Measurements from ENCODE around the gene TCF12.

Gene TCF12

DNA sequence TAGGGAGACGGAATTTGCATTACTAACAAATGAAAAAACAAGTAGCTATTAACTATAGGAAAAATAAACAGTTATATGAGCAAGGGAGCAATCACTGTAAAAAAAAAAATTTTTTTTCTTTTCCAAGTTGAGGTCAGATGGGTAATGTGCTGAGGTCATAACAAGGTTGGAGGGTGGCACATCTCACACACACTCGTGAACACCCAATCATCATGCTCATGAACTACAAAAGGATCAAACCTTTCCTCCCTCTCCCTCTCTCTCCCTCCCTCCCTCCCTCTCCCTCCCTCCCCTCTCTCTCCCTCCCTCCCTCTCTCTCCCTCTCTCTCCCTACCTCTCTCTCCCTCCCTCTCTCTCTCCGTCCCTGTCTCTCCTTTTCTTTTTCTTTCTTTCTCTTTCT, 360.0 kb downstream of the TCF12 start:
- no peak for DNase-seq

DNA sequence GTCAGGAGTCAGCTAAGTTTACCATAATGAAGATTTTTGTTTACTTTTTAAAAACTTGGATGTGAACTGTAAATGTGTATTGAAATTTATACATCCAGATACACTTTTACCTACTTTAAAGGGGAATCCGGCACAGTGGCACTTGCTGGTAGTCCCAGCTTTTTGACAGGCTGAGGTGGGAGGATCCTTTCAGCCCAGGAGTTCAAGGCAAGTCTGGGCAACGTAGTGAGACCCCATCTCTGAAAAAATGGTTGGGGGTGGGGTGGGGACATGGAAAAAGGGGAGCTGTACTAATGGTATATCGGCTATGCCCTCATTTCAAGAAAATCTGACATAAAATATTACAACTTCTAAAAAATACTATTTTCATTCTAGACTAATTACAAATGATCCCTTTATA, 362.0 kb downstream of the TCF12 start:
- DNase-seq: no peak

DNA sequence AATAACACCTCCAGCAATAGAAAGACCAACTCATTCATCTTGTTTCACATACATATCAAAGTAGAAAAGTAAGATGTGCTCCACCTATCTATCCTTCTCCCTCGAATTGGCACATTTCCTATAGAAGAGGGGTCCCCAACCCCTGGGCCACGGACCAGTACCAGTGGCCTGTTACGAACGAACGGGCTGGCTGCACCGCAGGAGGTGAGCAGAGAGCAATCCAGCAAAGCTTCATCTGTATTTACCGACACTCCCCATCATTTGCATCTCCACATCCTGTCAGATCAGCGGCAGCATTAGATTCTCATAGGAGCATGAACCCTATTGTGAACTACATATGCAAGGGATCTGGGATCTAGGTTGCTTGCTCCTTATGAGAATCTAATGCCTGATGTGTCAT, 362.9 kb downstream of the TCF12 start:
- peak; percentile 16 for DNase-seq

DNA sequence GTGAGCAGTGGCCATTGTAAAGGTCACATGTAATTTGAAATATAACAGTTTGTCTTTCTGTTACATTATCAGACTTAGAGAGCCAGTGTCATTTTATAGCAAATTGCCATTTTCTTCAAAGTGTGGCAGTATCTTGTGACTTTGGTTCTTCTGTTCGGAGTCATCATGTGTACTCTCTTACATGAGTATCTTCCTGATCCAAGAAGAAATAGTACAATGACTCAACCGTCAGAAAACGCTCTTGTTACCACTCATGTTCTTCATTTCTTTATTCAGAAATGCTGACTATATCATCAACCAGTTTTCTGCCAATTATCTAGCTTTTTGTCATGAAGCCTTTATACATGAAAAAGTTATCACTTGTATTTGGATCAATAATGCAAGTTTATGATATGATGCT, 364.2 kb downstream of the TCF12 start:
- no peak for DNase-seq

DNA sequence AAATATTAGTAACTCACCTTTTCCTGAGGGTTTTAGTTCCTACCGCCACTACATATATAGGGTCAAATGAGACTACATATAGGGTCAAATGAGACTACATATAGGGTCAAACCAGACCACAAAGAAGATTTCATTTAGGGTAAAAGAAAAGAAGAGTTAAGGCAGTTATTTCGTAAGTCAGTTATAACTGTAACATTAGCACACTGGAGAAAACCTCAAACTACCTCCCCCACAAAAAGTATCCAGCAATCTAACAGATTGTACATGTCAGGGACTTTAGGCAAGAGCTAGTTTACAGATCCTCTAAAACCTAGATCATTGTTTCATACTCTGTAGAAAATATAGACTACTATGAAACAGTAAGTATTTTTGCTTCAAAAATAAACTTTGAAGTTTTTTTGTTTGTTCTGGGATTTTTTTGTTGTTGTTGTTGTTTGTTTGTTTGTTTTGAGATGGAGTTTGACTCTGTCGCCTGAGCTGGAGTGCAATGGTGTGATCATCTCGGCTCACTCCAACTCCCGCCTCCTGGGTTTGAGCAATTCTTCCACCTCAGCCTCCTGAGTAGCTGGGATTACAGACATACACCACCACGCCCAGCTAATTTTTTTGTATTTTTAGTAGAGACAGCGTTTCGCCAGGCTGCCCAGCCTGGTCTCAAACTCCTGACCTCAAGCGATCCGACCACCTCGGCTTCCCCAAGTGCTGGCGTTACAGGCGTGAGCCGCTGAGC, 365.5 kb downstream of the TCF12 start:
- no peak for DNase-seq

DNA sequence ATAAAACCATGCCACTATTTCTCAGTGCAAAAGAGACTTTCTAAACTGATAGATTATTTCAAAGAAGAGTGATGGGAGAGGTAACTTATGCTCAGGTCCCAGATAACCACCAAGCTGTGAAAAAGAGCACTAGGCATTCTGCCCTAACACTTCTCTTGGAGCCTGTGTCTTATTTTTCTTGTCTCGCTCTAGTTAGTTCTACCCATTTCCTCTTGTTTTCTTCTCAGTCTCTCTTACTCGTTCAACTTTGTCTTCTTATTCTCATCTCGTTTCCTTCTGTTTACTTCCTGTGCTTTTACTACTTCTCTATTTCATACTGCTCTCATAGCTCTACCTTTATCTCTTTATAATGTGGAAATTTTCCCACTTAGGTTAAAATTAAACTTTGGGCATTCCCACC, 366.1 kb downstream of the TCF12 start:
- no peak for DNase-seq

DNA sequence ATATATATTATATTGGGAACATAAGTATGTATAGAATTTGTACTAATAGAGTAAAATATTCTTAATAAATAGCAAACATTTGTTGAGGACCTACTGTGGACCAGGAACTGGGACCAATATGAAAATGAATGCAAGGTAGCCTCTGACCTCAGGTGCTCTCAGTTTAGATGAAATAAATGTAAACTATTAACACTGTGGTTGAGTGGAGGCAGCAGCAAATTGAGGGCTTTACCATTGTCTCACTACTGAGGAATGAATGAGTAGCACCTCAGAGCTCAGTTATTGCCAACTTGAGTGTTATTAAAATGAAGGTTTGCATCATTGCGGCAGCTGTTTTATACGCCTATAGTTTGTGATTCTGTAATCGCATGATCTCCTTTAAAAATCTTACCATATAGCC, 366.9 kb downstream of the TCF12 start:
- DNase-seq: no peak

DNA sequence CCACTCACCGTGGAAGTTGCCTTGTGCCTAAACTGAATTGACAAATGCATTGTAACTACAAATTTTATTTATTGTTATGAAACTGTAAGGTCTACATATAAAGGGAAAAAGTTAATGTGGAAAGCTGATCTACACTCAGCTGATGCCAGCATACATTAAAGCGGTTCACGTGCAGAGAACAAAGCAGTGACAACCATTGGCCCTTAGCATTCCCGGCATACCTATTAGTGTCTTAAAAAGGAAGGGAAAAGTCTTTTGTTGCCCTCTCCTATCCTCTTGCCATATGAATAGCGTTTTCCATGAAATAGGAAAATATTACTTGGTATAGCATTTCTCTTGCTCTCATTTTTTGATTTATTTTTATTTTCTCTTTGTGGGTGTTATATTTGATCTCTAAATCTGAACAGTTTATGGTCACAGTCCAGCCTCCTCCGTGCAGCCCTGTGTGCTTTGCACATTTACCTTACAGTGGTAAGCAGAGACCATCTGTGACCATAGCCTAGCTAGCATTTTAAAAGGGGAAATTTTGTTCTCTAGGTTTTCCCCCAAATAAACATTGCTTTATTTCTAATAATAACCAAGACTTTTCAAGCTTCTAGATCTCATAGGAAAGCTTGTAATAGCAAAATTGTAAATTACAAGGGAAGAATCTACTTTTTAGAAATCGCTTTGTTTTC, 368.1 kb downstream of the TCF12 start:
- DNase-seq: no peak

DNA sequence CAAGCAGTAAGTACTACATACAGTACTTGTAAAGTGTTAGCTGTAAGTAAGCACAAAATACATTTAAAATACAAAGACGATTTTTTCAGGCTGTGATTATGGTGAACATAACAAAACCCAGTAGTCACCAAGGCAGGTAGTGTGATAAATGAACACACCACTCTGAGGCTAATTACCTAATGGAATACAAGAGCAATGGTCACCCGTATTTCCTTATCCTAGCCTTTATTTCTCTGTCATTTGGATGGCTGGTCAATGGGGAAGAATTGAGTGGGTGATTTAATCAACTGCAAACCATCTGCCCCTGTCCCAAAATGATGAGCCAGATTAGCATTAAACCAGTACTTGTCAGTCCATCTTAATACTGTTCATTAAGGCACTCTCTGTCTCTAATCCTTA, 368.7 kb downstream of the TCF12 start:
- DNase-seq: no peak

DNA sequence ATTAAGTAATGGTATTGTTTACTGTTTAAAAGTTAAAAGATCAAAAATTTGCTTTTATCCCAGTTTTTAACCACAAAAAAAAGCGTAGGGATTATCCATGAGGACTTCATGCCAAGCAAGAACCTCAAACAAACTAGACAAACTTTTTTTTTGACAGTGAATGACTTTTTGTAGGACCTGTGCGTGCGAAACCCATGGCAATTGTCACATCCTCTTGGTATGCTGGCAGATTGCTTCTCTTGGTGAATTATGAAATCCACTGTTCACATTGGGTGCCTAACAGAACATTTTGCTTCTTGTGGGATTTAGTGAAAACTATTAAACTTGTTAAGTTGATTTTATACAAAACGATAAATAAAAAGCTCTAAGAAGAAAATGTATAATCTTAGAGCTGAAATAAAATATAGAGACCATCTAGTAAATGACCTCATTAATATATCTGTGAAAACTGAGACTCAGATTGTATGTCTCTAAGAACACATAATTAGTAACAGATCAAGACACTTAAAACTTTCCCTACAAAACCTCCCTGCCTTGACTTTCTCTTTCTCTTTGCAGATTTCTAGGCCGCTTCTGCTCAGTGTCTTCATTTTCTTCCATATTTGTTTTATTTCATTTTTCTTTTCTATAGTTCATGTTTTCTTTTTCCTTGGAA, 370.6 kb downstream of the TCF12 start:
- no peak for DNase-seq

DNA sequence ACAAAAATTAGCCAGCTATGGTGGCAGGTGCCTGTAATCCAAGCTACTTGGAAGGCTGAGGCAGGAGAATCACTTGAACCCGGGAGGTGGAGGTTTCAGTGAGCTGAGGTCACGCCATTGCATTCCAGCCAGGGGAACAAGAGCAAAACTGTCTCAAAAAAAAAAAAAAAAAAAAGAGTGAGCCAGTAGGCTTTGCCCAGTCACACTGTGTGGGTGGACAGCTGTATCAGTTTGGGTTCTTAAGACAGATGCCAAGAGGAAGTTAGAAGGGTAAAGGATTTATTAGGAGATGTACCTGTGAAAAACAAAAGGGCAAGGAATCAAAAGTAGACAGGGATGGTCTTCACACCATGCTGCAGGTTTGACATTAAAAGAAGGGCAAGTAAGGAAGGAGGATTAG, 371.7 kb downstream of the TCF12 start:
- DNase-seq: no peak

DNA sequence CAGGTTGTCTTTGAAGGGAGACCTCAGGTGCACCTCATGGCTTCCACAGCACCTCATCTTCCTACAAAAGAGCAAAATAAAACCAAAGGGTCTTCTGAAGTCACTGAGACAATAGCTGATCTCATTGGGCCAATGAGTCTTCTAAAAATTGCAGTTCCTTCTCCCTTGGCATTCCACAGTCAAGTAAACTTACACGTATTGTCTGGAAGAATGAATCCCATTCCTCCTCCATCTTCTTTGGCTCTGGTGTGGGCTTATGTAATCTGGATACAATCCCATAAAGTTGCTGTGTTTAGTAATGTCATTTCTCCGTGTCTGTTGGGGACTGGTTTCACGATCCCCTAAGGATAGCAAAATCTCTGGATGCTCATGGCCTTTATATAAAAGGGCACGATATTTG, 372.4 kb downstream of the TCF12 start:
- DNase-seq: no peak

DNA sequence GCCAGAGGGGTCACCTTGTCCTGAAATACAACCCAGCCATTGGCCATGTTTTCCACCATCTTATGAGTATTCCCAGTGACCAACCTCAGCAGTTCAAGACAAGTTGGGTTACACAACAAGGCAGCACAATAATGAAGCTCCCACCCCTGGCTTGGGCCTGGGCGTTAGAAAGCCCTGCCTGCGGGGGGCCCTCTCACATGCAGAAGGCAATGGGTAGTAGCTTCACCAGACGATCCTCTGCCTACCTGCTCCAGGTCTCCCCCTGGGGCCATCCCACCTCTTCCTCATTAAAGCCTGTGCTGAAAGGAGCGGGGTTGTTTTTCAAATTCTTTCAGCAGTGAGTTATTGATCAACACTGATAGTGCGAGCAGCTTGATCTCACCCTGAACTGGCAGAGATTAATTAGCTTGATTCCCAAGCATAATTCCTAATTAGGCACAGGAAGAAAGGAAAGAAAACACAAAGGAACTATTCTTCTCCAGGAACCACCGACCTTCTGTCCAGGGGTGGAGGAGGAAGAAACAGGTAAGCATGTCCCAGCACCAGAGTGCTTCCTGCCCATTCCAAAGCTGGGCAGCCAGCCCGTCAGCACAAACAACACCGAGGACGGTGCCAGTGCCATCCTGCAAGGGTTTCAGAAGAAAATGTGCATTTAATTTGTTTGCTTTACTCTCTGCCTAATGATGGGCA, 378.2 kb downstream of the TCF12 start:
- no peak for DNase-seq

DNA sequence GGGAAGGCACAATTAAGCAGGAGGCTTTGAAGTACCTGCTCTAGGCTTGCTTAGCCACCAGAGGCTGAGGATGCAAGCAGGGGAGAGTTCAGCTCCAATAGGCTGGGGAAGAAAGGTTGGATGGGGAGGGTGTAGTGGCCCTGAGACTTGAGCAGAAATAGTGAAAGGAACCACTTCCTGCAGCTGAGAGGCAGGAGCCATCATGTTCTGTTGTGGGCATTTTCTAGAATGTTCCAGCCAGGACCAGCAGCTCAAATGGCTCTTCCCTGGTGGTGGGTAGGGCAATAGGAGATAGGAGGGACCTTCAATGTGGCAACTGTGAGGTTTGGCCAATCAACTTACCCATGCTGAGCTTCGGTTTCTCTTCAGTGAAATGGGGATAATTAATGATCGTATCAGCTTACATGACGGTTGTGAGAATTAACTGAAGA, 378.7 kb downstream of the TCF12 start:
- DNase-seq: no peak

DNA sequence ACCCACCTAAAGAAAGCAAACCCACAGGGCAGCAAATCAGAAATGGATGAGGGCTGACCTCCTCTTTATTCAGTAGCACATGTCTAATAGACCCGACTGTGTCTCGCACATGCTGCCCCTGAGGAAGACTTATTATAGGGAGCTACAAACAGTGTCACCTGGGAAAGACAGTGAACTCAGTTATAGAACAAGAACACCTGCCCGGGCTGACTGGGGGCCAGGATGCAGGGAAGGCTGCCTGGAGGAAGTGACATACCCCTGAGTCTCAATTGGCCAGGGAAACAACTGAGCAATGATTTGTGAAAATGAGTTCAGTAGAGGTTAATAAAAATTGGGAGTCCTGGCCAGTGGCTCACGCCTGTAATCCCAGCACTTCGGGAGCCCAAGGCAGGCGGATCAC, 379.2 kb downstream of the TCF12 start:
- no peak for DNase-seq

DNA sequence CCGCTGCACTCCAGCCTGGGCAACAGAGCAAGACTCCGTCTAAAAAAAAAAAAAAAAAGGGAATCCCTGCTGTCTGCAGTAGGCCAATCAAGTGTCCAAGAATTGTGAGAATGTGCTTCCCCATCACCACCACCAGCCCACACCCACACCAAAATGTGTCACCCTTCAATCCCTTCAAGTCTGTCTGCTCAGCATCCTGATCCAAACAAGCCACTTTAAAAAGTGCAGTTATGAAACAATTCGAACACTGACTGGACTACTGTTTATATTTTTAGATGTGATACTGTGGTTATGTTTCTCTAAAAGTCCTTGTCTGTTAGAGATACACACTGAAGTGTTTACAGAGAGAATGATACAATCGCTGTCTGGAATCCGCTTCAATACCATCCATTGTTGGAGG, 379.8 kb downstream of the TCF12 start:
- no peak for DNase-seq

DNA sequence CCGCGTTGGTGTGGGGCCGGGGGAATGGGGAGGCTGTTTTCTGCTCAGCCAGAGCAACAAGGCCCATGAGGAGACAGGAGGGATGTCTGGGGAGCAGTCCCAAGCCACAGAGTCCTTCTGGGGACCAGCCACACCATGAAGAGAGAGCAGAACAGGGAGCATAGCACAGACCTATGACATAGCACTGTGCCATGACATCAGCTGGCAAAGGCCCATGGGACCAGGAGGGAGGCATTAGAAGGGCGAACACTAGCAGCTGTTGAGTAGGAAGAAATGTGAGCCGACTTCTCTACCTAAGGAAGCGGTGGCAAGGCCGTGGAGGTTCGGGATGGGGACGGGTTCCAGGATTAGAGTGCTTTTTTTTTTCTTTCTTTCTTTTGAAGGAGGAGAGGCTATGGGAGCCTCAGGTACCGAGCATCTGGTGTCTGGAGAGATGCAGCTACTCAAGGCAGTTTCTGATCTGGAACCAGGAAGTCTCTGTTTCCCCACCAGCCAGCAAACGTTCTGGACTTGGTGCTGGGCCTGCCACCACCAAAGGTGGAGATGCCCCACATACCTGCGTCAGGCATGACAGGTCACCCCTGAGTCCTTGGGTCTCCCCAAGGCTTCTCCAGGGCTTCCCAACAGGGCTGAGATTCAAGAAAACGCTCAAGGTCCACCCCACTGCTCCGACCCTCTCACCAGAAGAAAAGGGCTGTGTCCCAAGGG, 380.6 kb downstream of the TCF12 start:
- peak; percentile 13 for DNase-seq

DNA sequence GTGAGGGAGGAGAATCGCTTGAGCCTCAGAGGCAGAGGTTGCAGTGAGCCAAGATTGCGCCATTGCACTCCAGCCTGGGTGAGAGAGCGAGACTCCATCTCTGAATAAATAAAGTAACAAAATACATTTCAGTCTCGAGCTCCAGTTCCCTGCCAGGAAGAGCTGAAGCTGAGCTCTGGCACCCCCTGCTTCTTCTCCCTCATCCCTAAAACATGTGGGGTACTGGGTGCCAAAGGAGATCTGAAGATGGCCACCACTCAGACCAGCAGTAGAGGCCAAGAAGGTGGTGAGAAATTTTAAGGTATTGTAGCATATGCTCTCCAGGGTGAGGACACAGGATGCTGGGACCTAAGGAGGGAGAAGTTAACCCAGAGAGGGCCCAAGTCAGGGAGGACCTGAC, 382.9 kb downstream of the TCF12 start:
- no peak for DNase-seq

DNA sequence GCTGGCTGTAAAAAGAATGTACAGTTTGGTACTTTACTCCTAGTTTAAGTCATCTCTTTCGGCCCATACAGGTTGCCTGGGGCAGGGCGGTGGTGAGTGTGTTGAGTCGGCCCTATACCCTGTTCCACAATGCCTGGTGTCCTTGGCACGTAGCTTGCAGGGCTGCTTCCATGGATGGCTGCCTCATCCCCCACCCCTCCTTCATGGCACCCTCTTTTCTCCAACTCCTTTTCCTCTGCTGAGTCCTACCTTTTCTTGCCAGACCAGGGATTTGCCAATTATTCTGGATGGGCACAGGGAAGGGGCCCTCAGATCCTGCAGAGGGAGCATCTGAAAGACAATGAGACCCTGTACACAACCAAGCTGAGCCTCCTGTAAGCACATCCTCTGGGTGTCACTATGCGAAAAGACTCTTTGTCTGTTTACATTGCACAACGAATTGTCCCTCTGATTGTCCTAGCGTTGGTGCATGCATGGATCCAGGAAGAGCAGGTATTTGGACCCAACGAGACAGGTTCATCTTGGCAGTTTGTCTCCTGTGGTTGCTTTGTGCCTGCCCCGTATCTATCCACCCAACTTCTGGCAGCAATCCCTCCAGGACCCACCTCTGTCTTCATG, 384.3 kb downstream of the TCF12 start:
- no peak for DNase-seq

DNA sequence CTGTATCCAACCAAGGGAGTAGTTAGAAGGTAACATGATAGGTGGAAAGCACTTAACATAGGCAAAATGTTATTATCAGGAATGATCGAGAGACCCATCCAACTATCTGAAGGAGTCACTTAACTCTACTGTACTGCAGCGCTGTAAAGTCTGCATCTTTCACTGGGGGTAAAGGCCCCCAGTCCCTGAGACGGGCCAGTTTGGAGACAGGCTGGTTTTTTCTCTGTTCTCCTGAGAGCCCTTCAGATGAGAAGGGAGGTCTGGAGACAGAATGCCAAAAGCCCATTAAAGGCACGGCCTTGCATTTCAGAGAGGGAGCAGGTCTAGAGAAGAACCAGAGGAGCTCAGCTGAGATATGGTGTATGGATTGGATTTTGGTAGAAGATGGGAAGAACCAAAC, 386.6 kb downstream of the TCF12 start:
- no peak for DNase-seq

DNA sequence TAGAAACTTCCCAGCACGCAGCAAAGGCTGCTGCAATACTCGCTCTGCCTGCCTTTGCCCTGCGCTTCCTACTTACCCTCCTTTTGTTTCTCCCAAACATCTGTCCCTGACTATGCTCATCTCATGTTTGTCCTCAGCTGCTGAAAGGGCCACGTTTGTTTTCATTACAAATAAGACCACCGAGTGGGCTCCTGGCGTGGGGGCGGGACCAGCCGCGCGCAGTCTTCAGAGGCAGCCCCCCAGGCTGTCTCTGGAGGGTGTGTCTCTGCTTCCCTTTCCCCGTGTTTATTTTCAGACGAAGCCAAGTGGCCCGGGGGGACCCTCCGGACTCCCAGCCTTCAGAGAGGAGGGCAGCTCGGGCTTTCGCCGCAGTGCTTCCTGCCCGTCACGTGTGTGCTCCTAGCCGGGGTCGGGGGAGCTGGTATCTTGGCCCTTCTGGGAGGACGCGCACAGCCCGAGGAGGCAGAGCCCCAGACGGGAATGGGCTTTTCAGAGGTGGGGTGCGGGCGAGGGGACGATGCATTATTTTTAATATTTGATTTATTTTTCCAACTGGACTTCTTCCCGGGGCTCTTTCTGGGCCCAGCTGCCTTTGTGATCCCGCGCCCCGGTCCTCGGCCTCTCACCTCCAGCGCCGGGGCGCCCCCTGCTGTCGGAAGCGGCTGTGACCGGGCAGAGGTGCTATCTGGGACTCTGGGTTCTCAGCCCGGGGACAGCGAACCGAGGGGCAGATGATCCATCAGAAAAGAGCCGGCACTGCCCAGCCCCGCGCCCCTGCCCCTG, 387.9 kb downstream of the TCF12 start:
- peak; percentile 74 for DNase-seq

DNA sequence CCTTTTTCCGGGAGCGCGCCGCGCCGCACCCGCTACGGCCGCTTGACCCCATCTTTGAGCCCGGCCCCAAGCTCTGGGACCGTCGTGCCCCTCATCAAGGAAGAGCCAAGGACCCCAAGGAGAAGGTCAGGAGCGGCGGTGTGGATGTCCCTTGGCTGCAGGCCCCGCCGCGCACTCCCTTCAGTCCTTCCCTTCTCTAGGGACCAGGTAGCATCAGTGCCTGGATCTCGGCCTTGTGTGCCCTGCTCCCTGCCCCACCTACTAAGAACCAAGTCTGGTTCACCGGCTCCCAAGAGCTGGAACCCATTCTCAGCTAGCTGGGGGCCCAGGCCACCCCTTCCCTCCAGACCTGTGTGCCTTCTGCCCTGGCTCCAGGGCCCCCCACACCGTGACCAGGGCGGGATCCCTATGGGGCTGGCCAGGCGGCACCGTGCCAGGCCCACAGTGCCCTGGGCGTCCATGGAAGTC, 388.5 kb downstream of the TCF12 start:
- DNase-seq: no peak
